GM18508 (cell line): ENCODE data around the gene CRACR2A.

Source experiments
- ATAC-seq: cut with Tn5 transposase; IDR thresholded peaks from one replicate; pipeline ENCODE4 v1.9.1; 2021; ENCODE audit warnings: moderate number of reproducible peaks; ENCODE audit not compliant: insufficient read depth, unreplicated experiment

The CRACR2A gene

GRCh38 chr12:3629057-3629830 lies 123.7 kb downstream of the CRACR2A start:
- no peak for ATAC-seq

GRCh38 chr12:3628629-3629028 lies 124.3 kb downstream of the CRACR2A start:
- no peak for ATAC-seq

GRCh38 chr12:3627336-3627735 lies 125.6 kb downstream of the CRACR2A start:
- no peak for ATAC-seq

- no peak for ATAC-seq
These were observed 128.6 kb downstream of the CRACR2A start for GRCh38 chr12:3624273-3624672.

GRCh38 chr12:3622822-3623690 lies 129.9 kb downstream of the CRACR2A start:
- ATAC-seq = no peak

GRCh38 chr12:3622021-3622821 lies 130.7 kb downstream of the CRACR2A start:
- ATAC-seq = no peak

GRCh38 chr12:3620856-3621255 lies 132.1 kb downstream of the CRACR2A start:
- no peak for ATAC-seq

- no peak for ATAC-seq
These were observed 135.3 kb downstream of the CRACR2A start for GRCh38 chr12:3617565-3617964.

- ATAC-seq = no peak
These were observed 137.0 kb downstream of the CRACR2A start for GRCh38 chr12:3615862-3616261.

GRCh38 chr12:3614806-3615466 lies 138.0 kb downstream of the CRACR2A start:
- no peak for ATAC-seq

GRCh38 chr12:3613641-3614395 lies 139.1 kb downstream of the CRACR2A start:
- ATAC-seq = no peak

GRCh38 chr12:3611860-3612703 lies 140.8 kb downstream of the CRACR2A start:
- ATAC-seq = no peak

GRCh38 chr12:3607821-3608220 lies 145.1 kb downstream of the CRACR2A start:
- no peak for ATAC-seq

GRCh38 chr12:3607039-3607720 lies 145.7 kb downstream of the CRACR2A start:
- ATAC-seq = no peak

- ATAC-seq = no peak
These were observed 146.8 kb downstream of the CRACR2A start for GRCh38 chr12:3606128-3606527.

- no peak for ATAC-seq
These were observed 147.2 kb downstream of the CRACR2A start for GRCh38 chr12:3605692-3606091.

GRCh38 chr12:3604748-3605586 lies 147.9 kb downstream of the CRACR2A start:
- no peak for ATAC-seq
